Transverse colon (tissue), 4 donors: ENCODE results near the gene ISM2.

ENCODE experiments used
- EP300 ChIP-seq: sonication (generic); formaldehyde crosslinking; IDR thresholded peaks from one replicate; pipeline ENCODE4 v1.6.1; 2017; ENCODE audit warnings: antibody characterized with exemption, low read depth
- POLR2AphosphoS5 ChIP-seq, 3 donors: sonication (generic); formaldehyde crosslinking; IDR thresholded peaks; one replicate each; pipeline ENCODE4 v1.6.1; 2016; ENCODE audit warnings: antibody characterized with exemption in 3 of 3
- TF ChIP-seq, protein P1 (sequence below), 5 experiments: fragments of 200-600 bp in 3 of 5; fragments of 450-650 bp in 2 of 5; sonication (generic) in 3 of 5; IDR thresholded peaks; 1 replicate in 2 of 5; 2 replicates in 3 of 5; pipeline ENCODE4 v1.5.1; 2016 to 2017; ENCODE audit warnings: antibody characterized with exemption in 5 of 5, inconsistent platforms in 3 of 5, mild to moderate bottlenecking in 2 of 5, moderate library complexity in 1 of 5

GRCh38 chr14:77498984-77499527 lies 440 bp upstream of the ISM2 start:
- TF ChIP-seq, protein P1, sequence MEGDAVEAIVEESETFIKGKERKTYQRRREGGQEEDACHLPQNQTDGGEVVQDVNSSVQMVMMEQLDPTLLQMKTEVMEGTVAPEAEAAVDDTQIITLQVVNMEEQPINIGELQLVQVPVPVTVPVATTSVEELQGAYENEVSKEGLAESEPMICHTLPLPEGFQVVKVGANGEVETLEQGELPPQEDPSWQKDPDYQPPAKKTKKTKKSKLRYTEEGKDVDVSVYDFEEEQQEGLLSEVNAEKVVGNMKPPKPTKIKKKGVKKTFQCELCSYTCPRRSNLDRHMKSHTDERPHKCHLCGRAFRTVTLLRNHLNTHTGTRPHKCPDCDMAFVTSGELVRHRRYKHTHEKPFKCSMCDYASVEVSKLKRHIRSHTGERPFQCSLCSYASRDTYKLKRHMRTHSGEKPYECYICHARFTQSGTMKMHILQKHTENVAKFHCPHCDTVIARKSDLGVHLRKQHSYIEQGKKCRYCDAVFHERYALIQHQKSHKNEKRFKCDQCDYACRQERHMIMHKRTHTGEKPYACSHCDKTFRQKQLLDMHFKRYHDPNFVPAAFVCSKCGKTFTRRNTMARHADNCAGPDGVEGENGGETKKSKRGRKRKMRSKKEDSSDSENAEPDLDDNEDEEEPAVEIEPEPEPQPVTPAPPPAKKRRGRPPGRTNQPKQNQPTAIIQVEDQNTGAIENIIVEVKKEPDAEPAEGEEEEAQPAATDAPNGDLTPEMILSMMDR (IDR thresholded peaks at IDR 0.05): no peak
- no peak for TF ChIP-seq EP300
- no peak for TF ChIP-seq POLR2AphosphoS5 (IDR thresholded peaks at IDR 0.05)
